ENCODE results near the gene HBD. TPM values are rescaled to one million over a fixed set of nuclear protein-coding genes. Genes with fewer than 3 reads are reported as not detected.
"Not testable (repeated sequence)": the region's sequence is repeated elsewhere in the genome, so short reads cannot be mapped to it uniquely, and the experiment has no call there.

Gene HBD
- total RNA-seq, 1 donor from 2014 or later, result not detected

- DNase-seq (ENCODE audit: missing footprints); intact Hi-C loops (cut with DNase I); ATAC-seq: not testable (repeated sequence)
These were observed 20.5 kb upstream of the HBD start, which contains the start of gene HBG2 for GRCh38 chr11:5254646-5255413. Gene HBG2, minus strand, starts transcription at chr11:5254781. Its CDS starts 53 bp downstream, at chr11:5254728.

DNA sequence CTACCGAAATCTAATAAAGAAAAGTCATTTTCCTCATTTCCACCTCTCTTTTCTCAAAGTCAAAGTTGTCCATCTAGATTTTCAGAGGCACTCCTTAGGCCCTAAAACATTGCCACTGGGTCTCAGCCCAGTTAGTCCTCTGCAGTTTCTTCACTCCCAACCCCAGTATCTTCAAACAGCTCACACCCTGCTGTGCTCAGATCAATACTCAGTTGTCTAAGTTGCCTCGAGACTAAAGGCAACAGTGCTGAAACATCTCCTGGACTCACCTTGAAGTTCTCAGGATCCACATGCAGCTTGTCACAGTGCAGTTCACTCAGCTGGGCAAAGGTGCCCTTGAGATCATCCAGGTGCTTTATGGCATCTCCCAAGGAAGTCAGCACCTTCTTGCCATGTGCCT is 19.7 kb upstream of the HBD start:
- DNase-seq (ENCODE audit: missing footprints); ATAC-seq; intact Hi-C loops (cut with DNase I): not testable (repeated sequence)

- intact Hi-C loops (cut with DNase I); ATAC-seq: not testable (repeated sequence)
These were observed 19.2 kb upstream of the HBD start for GRCh38 chr11:5253440-5253839.

GRCh38 chr11:5252919-5253265 is 18.6 kb upstream of the HBD start:
- ATAC-seq, result no peak
- intact Hi-C loops (cut with DNase I), result no loop called here

More at GRCh38 chr11:5253440-5253839, 19.2 kb upstream of the HBD start:
- not testable (repeated sequence) for DNase-seq (ENCODE audit: missing footprints)

DNA sequence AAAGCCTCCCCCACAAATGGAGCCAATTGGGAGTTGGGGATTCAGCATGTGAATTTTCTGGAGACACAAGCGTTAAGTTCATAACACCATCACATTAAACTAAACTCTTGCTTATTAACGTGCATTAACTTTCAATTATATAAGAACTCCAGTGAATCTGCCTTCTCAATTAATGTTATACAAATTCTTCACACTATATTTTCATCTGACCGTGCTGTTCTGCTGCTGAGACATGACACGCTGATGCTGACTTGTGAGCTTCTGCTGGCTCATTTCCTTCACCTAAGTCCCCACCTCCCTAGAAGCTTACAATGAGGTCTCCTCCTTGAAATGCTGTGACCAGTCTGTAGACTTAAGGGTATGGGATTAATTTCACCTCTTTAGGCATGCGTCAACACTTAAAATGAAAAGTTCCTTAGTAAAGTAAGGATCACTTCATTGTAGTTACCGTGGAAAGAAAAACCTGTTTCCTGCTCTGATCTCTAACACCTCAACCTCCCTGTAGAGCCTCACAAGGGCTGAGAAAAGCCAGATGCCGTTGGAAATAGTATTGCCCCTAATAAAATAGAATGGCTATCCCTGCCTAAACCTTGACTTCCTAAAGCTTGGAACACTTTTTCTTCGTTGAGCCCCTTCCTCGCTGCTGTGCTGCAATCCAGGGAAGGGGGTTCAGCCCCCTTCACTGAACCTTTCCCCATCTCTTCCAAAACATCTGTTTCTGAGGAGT is 18.1 kb upstream of the HBD start:
- no peak for ATAC-seq
- DNase-seq (ENCODE audit: missing footprints), result no peak
- intact Hi-C loops (cut with DNase I), result no loop called here

More at GRCh38 chr11:5252919-5253265, 18.6 kb upstream of the HBD start:
- DNase-seq (ENCODE audit: missing footprints), result no peak

GRCh38 chr11:5251746-5252145 is 17.5 kb upstream of the HBD start:
- ATAC-seq (no peak), DNase-seq (ENCODE audit: missing footprints) (no peak)
- intact Hi-C loops (cut with DNase I), result no loop called here

GRCh38 chr11:5250543-5251204 is 16.4 kb upstream of the HBD start:
- intact Hi-C loops (cut with DNase I), result no loop called here
- ATAC-seq (no peak), DNase-seq (ENCODE audit: missing footprints) (no peak)

DNA sequence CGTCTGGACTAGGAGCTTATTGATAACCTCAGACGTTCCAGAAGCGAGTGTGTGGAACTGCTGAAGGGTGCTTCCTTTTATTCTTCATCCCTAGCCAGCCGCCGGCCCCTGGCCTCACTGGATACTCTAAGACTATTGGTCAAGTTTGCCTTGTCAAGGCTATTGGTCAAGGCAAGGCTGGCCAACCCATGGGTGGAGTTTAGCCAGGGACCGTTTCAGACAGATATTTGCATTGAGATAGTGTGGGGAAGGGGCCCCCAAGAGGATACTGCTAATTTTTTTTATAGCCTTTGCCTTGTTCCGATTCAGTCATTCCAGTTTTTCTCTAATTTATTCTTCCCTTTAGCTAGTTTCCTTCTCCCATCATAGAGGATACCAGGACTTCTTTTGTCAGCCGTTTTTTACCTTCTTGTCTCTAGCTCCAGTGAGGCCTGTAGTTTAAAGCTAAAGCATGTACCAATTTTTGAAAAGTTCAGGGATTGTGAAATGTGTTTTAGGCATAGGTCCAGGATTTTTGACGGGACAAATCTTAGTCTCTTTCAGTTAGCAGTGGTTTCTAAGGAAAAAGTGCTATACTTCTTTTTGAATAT is 15.6 kb upstream of the HBD start, which contains the start of gene HBG1:
Gene HBG1 (minus strand): TSS at position 51 of the 590 bp plus-strand sequence. CDS start 53 bp downstream, outside the sequence.
- intact Hi-C loops (cut with DNase I); ATAC-seq; DNase-seq (ENCODE audit: missing footprints): not testable (repeated sequence)

GRCh38 chr11:5248498-5248897 is 14.2 kb upstream of the HBD start:
- intact Hi-C loops (cut with DNase I); DNase-seq (ENCODE audit: missing footprints); ATAC-seq: not testable (repeated sequence)

DNA sequence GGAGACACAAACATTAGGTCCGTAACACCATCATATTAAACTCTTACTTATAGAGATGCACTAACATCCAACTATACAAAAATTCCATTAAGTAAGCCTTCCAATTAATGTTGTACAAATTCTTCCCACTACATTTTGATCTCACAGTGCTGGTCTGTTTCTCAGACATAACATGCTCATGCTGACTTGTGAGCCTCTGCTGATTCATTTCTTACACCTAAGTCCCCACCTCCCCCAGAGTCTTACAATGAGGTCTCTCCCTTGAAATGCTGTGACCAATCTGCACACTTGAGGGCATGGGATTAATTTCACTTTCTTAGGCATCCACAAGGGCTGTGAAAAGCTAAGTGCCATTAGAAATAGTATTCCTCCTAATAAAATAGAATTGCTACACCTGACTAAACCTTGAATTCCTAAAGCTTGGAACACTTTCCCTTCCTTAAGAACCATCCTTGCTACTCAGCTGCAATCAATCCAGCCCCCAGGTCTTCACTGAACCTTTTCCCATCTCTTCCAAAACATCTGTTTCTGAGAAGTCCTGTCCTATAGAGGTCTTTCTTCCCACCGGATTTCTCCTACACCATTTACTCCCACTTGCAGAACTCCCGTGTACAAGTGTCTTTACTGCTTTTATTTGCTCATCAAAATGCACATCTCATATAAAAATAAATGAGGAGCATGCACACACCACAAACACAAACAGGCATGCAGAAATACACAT is 13.3 kb upstream of the HBD start:
- ATAC-seq (no peak), DNase-seq (ENCODE audit: missing footprints) (no peak)
- intact Hi-C loops (cut with DNase I), result no loop called here

- intact Hi-C loops (cut with DNase I), result no loop called here
- no peak for ATAC-seq
- DNase-seq (ENCODE audit: missing footprints), result no peak
These were observed 12.6 kb upstream of the HBD start for GRCh38 chr11:5246772-5247471.

DNA sequence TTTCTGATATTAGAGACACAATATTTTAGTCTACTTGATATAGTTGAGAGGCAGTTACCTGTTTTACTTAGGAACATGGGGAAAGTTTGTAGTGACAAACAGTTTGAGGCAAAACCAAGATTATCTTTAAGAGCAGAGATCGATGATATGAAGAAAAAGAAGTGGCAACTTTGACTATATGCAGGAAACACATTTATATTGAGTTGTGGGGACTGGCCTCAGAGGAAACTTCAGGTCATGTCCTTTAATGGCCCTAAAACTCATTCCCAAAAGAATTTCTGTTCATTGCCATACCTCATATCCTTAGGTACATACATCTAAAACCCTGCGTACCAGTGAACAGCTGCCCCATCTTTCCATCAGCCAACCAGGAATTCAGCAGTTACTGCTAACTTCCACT is 10.9 kb upstream of the HBD start:
- DNase-seq (ENCODE audit: missing footprints), result no peak
- no peak for ATAC-seq
- intact Hi-C loops (cut with DNase I), result no loop called here

GRCh38 chr11:5243816-5244180 is 9.5 kb upstream of the HBD start:
- no peak for ATAC-seq
- intact Hi-C loops (cut with DNase I), result no loop called here
- DNase-seq (ENCODE audit: missing footprints), result no peak

DNA sequence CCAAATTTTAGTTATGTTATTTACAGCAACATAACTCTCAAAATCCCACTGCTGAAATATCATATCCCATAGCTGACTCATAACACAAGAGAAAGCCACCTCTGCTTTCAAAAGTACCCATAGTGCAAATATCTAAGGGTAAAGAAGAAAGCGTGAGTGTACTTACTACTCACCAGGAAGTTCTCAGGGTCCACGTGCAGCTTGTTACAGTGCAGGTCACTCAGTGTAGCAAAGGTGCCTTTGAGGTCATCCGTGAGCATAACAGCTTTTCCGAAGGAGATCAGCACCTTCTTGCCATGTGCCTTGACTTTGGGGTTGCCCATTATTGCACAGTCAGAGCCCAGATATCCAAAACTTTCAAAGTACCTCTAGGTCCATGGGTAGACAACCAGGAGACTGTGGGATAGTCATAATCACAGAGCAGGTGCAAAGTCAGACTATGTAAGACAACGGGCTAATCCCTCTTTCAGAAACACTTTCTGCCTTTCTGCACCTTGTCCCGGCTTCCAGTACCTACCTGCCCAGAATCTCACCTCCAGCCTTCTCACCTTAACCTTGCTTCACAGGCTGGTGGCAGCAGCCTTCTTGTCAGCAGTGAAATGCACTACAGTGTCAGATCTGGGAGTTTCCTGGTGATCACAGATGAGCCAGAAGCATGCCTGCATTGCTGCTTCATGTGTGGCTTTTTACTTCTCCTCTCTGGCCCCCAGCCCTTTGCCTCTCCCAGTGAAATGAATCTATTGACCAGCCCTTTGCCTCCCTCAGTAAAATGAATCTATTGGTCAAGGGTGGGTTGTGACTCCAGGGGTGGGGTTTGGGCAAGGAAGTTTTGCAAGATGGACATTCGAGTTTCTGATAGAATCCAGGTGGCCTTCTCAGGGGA is 8.9 kb upstream of the HBD start:
- intact Hi-C loops (cut with DNase I), result no loop called here
- no peak for DNase-seq (ENCODE audit: missing footprints)
- no peak for ATAC-seq

- DNase-seq (ENCODE audit: missing footprints), result no peak
- intact Hi-C loops (cut with DNase I), result no loop called here
- ATAC-seq, result no peak
These were observed 7.9 kb upstream of the HBD start for GRCh38 chr11:5242208-5242607.

DNA sequence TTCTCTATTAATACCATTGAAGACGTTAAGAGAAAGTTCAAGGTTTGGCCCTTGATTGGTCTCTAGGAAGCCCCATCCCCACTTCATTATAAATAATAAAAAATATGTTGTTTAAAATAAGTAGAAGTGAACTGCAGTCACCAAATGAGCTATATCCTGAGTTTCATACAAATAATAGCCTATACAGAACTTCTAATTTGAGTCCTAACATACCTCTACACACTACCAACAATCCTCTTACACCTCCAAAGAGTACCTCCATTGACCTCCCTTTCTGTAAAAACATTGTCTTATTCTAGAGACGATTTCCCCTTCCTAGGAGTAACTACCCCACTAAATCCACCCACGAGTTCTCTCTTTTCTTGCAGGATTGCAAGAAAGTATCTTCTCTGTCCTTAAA is 7.2 kb upstream of the HBD start:
- ATAC-seq, result no peak

GRCh38 chr11:5240458-5240857 is 6.2 kb upstream of the HBD start:
- DNase-seq (ENCODE audit: missing footprints), result no peak
- intact Hi-C loops (cut with DNase I), result no loop called here
- no peak for ATAC-seq

More for the DNA sequence above, 7.2 kb upstream of the HBD start:
- intact Hi-C loops (cut with DNase I), result no loop called here
- no peak for DNase-seq (ENCODE audit: missing footprints)
